ENCODE measurements around the gene PRKAG1. TPM values are rescaled to one million over a fixed set of nuclear protein-coding genes. Genes with fewer than 3 reads are reported as not detected.

PRKAG1 gene
- total RNA-seq, 1 experiment from 2014 or later, result 57.3 TPM

- H3K9me3 ChIP-seq (ENCODE audit: control insufficient read depth, insufficient read depth, low read depth, low read length), result no peaks in the 10 kb centered on the region
- peaks cover 19% of the 10 kb centered on the region for H3K4me1 ChIP-seq (ENCODE audit: control insufficient read depth, insufficient read depth, low read length)
- no peaks in the 10 kb centered on the region for H3K27me3 ChIP-seq (ENCODE audit: control insufficient read depth, insufficient read depth, low read length)
- intact Hi-C loops (cut with micrococcal nuclease; ENCODE audit: unreplicated experiment), result no loop called here
- TF ChIP-seq CTCF (IDR thresholded peaks at IDR 0.05) (no peak), REST (IDR thresholded peaks at IDR 0.05; ENCODE audit: insufficient read depth in 1 of 2, low read depth in 2 of 2, low read length in 1 of 2) (no peak), SIN3A (IDR thresholded peaks at IDR 0.05; ENCODE audit: borderline replicate concordance, insufficient read depth, low read depth, low read length) (no peak), TCF7L2 (IDR thresholded peaks at IDR 0.05; ENCODE audit: low read depth, low read length) (no peak), POLR2AphosphoS5 (IDR thresholded peaks at IDR 0.05; ENCODE audit: low read depth, low read length) (no peak)
- in situ Hi-C loops (cut with HindIII; ENCODE audit: low pct_unique_long_range_greater_than_20kb, low sequenced_read_pairs), result no loop called here
- no peak overlapping the region for H3K4me3 ChIP-seq (ENCODE audit: low read depth in 2 of 2, low read length in 2 of 2)
- ATAC-seq, result no peak
- no TSS peak for BruUV-seq (replicated peaks)
- no peaks in the 10 kb centered on the region for H3K36me3 ChIP-seq (ENCODE audit: control insufficient read depth, insufficient read depth, low read length)
- DNase-seq (ENCODE audit: low read depth, low spot score), result no peak
- H3K27ac ChIP-seq (ENCODE audit: low read length), result no peak overlapping the region
- ChIA-PET POLR2A (interaction anchor here (0.6 kb wide), 1 partner anchor 26 kb away, joined by 4 read pairs; no protein-coding TSS in a partner anchor), CTCF (no interaction called here)
Measured at GRCh38 chr12:48972952-48973483, 45.6 kb downstream of the PRKAG1 start.

GRCh38 chr12:48972213-48972951 lies 46.2 kb downstream of the PRKAG1 start:
- H3K4me1 ChIP-seq (ENCODE audit: control insufficient read depth, insufficient read depth, low read length), result peaks cover 20% of the 10 kb centered on the region
- CTCF ChIA-PET, result interaction anchor here (1.7 kb wide), 1 partner anchor 16 kb away, joined by 4 read pairs; no protein-coding TSS in a partner anchor
- ATAC-seq, result no peak
- H3K4me3 ChIP-seq (ENCODE audit: low read depth in 2 of 2, low read length in 2 of 2), result no peak overlapping the region
- TF ChIP-seq REST (IDR thresholded peaks at IDR 0.05; ENCODE audit: insufficient read depth in 1 of 2, low read depth in 2 of 2, low read length in 1 of 2), result no peak
- TF ChIP-seq SIN3A (IDR thresholded peaks at IDR 0.05; ENCODE audit: borderline replicate concordance, insufficient read depth, low read depth, low read length), result no peak
- peak; percentile 39 for TF ChIP-seq CTCF (IDR thresholded peaks at IDR 0.05)
- TF ChIP-seq TCF7L2 (IDR thresholded peaks at IDR 0.05; ENCODE audit: low read depth, low read length), result no peak
- TF ChIP-seq POLR2AphosphoS5 (IDR thresholded peaks at IDR 0.05; ENCODE audit: low read depth, low read length), result no peak
- no peak overlapping the region for H3K27ac ChIP-seq (ENCODE audit: low read length)
- POLR2A ChIA-PET, result interaction anchor here (0.6 kb wide), 1 partner anchor 25 kb away, joined by 4 read pairs; no protein-coding TSS in a partner anchor
- no peaks in the 10 kb centered on the region for H3K9me3 ChIP-seq (ENCODE audit: control insufficient read depth, insufficient read depth, low read depth, low read length)
- H3K36me3 ChIP-seq (ENCODE audit: control insufficient read depth, insufficient read depth, low read length), result no peaks in the 10 kb centered on the region
- in situ Hi-C loops (cut with HindIII; ENCODE audit: low pct_unique_long_range_greater_than_20kb, low sequenced_read_pairs), result no loop called here
- BruUV-seq (replicated peaks), result no TSS peak
- intact Hi-C loops (cut with micrococcal nuclease; ENCODE audit: unreplicated experiment), result no loop called here
- H3K27me3 ChIP-seq (ENCODE audit: control insufficient read depth, insufficient read depth, low read length), result no peaks in the 10 kb centered on the region
- DNase-seq (ENCODE audit: low read depth, low spot score), result no peak

Data from Panc1 (cell line).